H9 (cell line): ENCODE measurements around the gene STK32C. TPM values are rescaled to one million over a fixed set of nuclear protein-coding genes. Genes with fewer than 3 reads are reported as not detected.

Experiments used
- DNase-seq: peaks from one replicate; pipeline ENCODE4 v3.0.0-alpha.2; 2017
- H2AFZ ChIP-seq: one replicate; pipeline ENCODE4 v1.6.1; 2013; ENCODE audit warnings: mild to moderate bottlenecking, low read length, control low read depth, moderate library complexity
- H2AK5ac ChIP-seq: 2 replicates; pipeline ENCODE4 v1.6.1; 2013; ENCODE audit warnings: low read length, control low read depth, mixed read lengths; ENCODE audit not compliant: insufficient read length
- H2BK120ac ChIP-seq: one replicate; pipeline ENCODE4 v1.6.1; 2013; ENCODE audit warnings: low read depth, mild to moderate bottlenecking, low read length, control low read depth, inconsistent platforms; ENCODE audit not compliant: poor library complexity, severe bottlenecking
- H2BK12ac ChIP-seq: 2 replicates; pipeline ENCODE4 v1.6.1; 2013; ENCODE audit warnings: low read length, control low read depth, mixed read lengths, low read depth; ENCODE audit not compliant: insufficient read length
- H2BK15ac ChIP-seq: 2 replicates; pipeline ENCODE4 v1.6.1; 2013; ENCODE audit warnings: low read depth, low read length, control low read depth
- H2BK20ac ChIP-seq: one replicate; pipeline ENCODE4 v1.6.1; 2013; ENCODE audit warnings: low read depth, mild to moderate bottlenecking, low read length, control low read depth, inconsistent platforms; ENCODE audit not compliant: poor library complexity, severe bottlenecking
- H2BK5ac ChIP-seq: 2 replicates; pipeline ENCODE4 v1.6.1; 2013; ENCODE audit warnings: low read length, control low read depth, mixed read lengths; ENCODE audit not compliant: insufficient read length
- H3K14ac ChIP-seq: 2 replicates; pipeline ENCODE4 v1.6.1; 2013; ENCODE audit warnings: low read length, control low read depth; ENCODE audit not compliant: insufficient read depth
- H3K18ac ChIP-seq: 2 replicates; pipeline ENCODE4 v1.6.1; 2013; ENCODE audit warnings: low read depth, mild to moderate bottlenecking, mixed read lengths, low read length, control low read depth; ENCODE audit not compliant: insufficient read length
- H3K23ac ChIP-seq: 2 replicates; pipeline ENCODE4 v1.6.1; 2013; ENCODE audit warnings: low read length, control low read depth, mixed read lengths, low read depth; ENCODE audit not compliant: insufficient read length
- H3K23me2 ChIP-seq: 2 replicates; pipeline ENCODE4 v1.6.1; 2013; ENCODE audit warnings: low read depth, mild to moderate bottlenecking, mixed read lengths, low read length, control low read depth; ENCODE audit not compliant: insufficient read length, poor library complexity, severe bottlenecking
- H3K27ac ChIP-seq: 2 replicates; pipeline ENCODE4 v1.5.1; 2013; ENCODE audit warnings: low read length, control low read depth, mixed read lengths, low read depth; ENCODE audit not compliant: insufficient read length
- H3K27me3 ChIP-seq: 2 replicates; pipeline ENCODE4 v1.6.1; 2013; ENCODE audit warnings: low read length, control low read depth, inconsistent platforms; ENCODE audit not compliant: insufficient read depth
- H3K4ac ChIP-seq: 2 replicates; pipeline ENCODE4 v1.6.1; 2013; ENCODE audit warnings: low read depth, mild to moderate bottlenecking, control low read depth, inconsistent platforms, low read length, moderate library complexity
- H3K4me1 ChIP-seq: 2 replicates; pipeline ENCODE4 v1.6.1; 2013; ENCODE audit warnings: low read length, control low read depth, inconsistent platforms; ENCODE audit not compliant: insufficient read depth
- H3K4me2 ChIP-seq: 2 replicates; pipeline ENCODE4 v1.6.1; 2013; ENCODE audit warnings: low read length, control low read depth, mixed read lengths; ENCODE audit not compliant: insufficient read length, insufficient read depth
- H3K56ac ChIP-seq: 2 replicates; pipeline ENCODE4 v1.6.1; 2013; ENCODE audit warnings: low read depth, mild to moderate bottlenecking, mixed read lengths, low read length, control low read depth; ENCODE audit not compliant: insufficient read length
- H3K79me1 ChIP-seq: 2 replicates; pipeline ENCODE4 v1.6.1; 2013; ENCODE audit warnings: low read depth, mild to moderate bottlenecking, moderate library complexity, low read length, control low read depth, inconsistent platforms; ENCODE audit not compliant: insufficient read depth, poor library complexity, severe bottlenecking
- H3K79me2 ChIP-seq: 2 replicates; pipeline ENCODE4 v1.6.1; 2013; ENCODE audit warnings: low read length, control low read depth, inconsistent platforms; ENCODE audit not compliant: insufficient read depth
- H3K9ac ChIP-seq: 2 replicates; pipeline ENCODE4 v1.6.1; 2013; ENCODE audit warnings: low read length, control low read depth, mixed read lengths; ENCODE audit not compliant: insufficient read length; ENCODE audit errors: extremely low read depth
- H3K9me3 ChIP-seq: one replicate; pipeline ENCODE4 v1.6.1; 2013; ENCODE audit warnings: low read depth, low read length, inconsistent platforms; ENCODE audit not compliant: control insufficient read depth
- H3T11ph ChIP-seq: one replicate; pipeline ENCODE4 v1.6.1; 2013; ENCODE audit warnings: mild to moderate bottlenecking, low read length, control low read depth, inconsistent platforms
- H4K20me1 ChIP-seq: one replicate; pipeline ENCODE4 v1.6.1; 2013; ENCODE audit not compliant: control insufficient read depth, insufficient read length, insufficient read depth
- H4K5ac ChIP-seq: 2 replicates; pipeline ENCODE4 v1.6.1; 2013; ENCODE audit warnings: low read depth, mild to moderate bottlenecking, mixed read lengths, low read length, control low read depth; ENCODE audit not compliant: insufficient read length
- H4K8ac ChIP-seq: replicated peaks from 2 replicates; pipeline ENCODE4 v1.6.1; 2013; ENCODE audit warnings: low read length, control low read depth, mixed read lengths, low read depth; ENCODE audit not compliant: insufficient read length
- H4K91ac ChIP-seq: 2 replicates; pipeline ENCODE4 v1.6.1; 2013; ENCODE audit warnings: low read depth, mild to moderate bottlenecking, moderate library complexity, mixed read lengths, low read length, control low read depth; ENCODE audit not compliant: insufficient read length
- H3K27ac Mint-ChIP-seq, 3 experiments: 2 replicates in 2 of 3; 3 replicates in 1 of 3; pipeline ENCODE4 v1.8.0; 2020 to 2021; ENCODE audit warnings: mixed read lengths in 3 of 3, mild to moderate bottlenecking in 1 of 3, moderate library complexity in 1 of 3
- H3K27me3 Mint-ChIP-seq: 2 replicates; pipeline ENCODE4 v1.8.0; 2021; ENCODE audit warnings: low read depth, mild to moderate bottlenecking, moderate library complexity, mixed read lengths
- H3K36me3 Mint-ChIP-seq, 3 experiments: 2 replicates in 2 of 3; 3 replicates in 1 of 3; pipeline ENCODE4 v1.8.0; 2020 to 2021; ENCODE audit warnings: low read depth in 3 of 3, mixed read lengths in 3 of 3; ENCODE audit not compliant: insufficient read depth in 1 of 3
- H3K4me1 Mint-ChIP-seq, 2 experiments: 2 replicates each; pipeline ENCODE4 v1.8.0; 2020; ENCODE audit warnings: mixed read lengths in 2 of 2
- H3K4me3 Mint-ChIP-seq, 2 experiments: 2 replicates in 1 of 2; 3 replicates in 1 of 2; pipeline ENCODE4 v1.8.0; 2020 to 2021; ENCODE audit warnings: mild to moderate bottlenecking in 2 of 2, mixed read lengths in 2 of 2, moderate library complexity in 1 of 2
- H3K9me3 Mint-ChIP-seq, 2 experiments: 2 replicates in 1 of 2; 3 replicates in 1 of 2; pipeline ENCODE4 v1.8.0; 2020; ENCODE audit warnings: mild to moderate bottlenecking in 2 of 2, mixed read lengths in 2 of 2, moderate library complexity in 1 of 2
- WGBS: extraction: QIAGEN DNeasy Blood & Tissue Kit; methylation state at CpG from one replicate; pipeline ENCODE4 v1.1.7; 2013; ENCODE audit warnings: missing lambda C conversion rate, low lambda C conversion rate, mixed read lengths; ENCODE audit not compliant: insufficient read length; ENCODE audit errors: extremely low coverage; 5-methylcytosine and 5-hydroxymethylcytosine counted together
- total RNA-seq: library from RNA; stranded (reverse); gene quantifications from 2 replicates; pipeline ENCODE4 v1.2.1, GENCODE V29; 2021
- TF ChIP-seq, protein P1 (sequence below): fragments of 200-600 bp; sonication (generic); conservative IDR thresholded peaks from 3 replicates; pipeline ENCODE4 v1.8.0; 2021; ENCODE audit warnings: antibody characterized with exemption, mild to moderate bottlenecking

The STK32C gene
- total RNA-seq, 1 experiment from 2014 or later, result 11.3 TPM

DNA sequence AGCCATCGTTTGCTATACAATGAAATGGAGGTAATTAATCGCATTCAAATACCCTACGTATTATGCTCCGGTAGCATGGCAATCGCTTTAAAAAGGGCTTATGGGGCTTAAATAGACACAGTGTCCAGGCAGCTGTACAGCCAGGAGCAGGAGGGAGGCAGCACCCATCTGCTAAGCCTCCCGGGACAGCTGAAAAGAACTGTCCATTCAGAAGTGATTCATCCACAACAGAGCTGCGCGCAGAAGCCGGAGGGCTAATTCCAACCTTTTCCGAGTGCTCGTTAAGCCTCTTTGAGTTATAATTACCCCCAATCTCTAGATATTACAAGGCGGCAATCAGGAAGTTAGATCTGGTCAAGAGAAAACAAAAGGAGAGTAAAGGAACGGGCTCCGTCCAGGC, 62.7 kb downstream of the STK32C start:
- Histone ChIP-seq H4K20me1 (no peaks in the 10 kb centered on the region), H3K27me3 (no peaks in the 10 kb centered on the region), H3K27ac (no peak overlapping the region), H3K23ac (no peak overlapping the region), H2BK20ac (no peak overlapping the region), H3T11ph (no peak overlapping the region), H2AK5ac (no peak overlapping the region), H4K8ac (no peak overlapping the region), H2BK5ac (no peak overlapping the region), H2BK15ac (no peak overlapping the region), H4K91ac (no peak overlapping the region), H3K79me2 (no peaks in the 10 kb centered on the region), H2BK120ac (no peak overlapping the region), H3K14ac (no peak overlapping the region), H3K4me2 (no peak overlapping the region), H3K9me3 (no peaks in the 10 kb centered on the region), H4K5ac (no peak overlapping the region), H3K18ac (no peak overlapping the region), H2BK12ac (no peak overlapping the region), H3K79me1 (no peaks in the 10 kb centered on the region), H2AFZ (no peak overlapping the region), H3K4me1 (no peaks in the 10 kb centered on the region), H3K23me2 (peaks cover 4% of the 10 kb centered on the region), H3K56ac (no peak overlapping the region), H3K4ac (no peak overlapping the region), H3K9ac (no peak overlapping the region)
- no peak for DNase-seq
- Mint-ChIP-seq H3K36me3 (no peaks in the 10 kb centered on the region), H3K4me3 (no peak overlapping the region), H3K27me3 (peaks cover 3% of the 10 kb centered on the region), H3K4me1 (peaks cover 2 to 12% of the 10 kb centered on the region in 2 experiments; a peak in 3 of 4 replicates), H3K27ac (no peak overlapping the region), H3K9me3 (no peaks in the 10 kb centered on the region; a peak in 1 of 5 replicates)
- WGBS, result no CpG with 5 or more reads among the region's 14 CpGs
- TF ChIP-seq, protein P1, sequence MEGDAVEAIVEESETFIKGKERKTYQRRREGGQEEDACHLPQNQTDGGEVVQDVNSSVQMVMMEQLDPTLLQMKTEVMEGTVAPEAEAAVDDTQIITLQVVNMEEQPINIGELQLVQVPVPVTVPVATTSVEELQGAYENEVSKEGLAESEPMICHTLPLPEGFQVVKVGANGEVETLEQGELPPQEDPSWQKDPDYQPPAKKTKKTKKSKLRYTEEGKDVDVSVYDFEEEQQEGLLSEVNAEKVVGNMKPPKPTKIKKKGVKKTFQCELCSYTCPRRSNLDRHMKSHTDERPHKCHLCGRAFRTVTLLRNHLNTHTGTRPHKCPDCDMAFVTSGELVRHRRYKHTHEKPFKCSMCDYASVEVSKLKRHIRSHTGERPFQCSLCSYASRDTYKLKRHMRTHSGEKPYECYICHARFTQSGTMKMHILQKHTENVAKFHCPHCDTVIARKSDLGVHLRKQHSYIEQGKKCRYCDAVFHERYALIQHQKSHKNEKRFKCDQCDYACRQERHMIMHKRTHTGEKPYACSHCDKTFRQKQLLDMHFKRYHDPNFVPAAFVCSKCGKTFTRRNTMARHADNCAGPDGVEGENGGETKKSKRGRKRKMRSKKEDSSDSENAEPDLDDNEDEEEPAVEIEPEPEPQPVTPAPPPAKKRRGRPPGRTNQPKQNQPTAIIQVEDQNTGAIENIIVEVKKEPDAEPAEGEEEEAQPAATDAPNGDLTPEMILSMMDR, result no peak
